ENCODE measurements around the gene MORC3.
"Not testable (repeated sequence)": the region's sequence is repeated elsewhere in the genome, so short reads cannot be mapped to it uniquely, and the experiment has no call there.

The MORC3 gene

DNA sequence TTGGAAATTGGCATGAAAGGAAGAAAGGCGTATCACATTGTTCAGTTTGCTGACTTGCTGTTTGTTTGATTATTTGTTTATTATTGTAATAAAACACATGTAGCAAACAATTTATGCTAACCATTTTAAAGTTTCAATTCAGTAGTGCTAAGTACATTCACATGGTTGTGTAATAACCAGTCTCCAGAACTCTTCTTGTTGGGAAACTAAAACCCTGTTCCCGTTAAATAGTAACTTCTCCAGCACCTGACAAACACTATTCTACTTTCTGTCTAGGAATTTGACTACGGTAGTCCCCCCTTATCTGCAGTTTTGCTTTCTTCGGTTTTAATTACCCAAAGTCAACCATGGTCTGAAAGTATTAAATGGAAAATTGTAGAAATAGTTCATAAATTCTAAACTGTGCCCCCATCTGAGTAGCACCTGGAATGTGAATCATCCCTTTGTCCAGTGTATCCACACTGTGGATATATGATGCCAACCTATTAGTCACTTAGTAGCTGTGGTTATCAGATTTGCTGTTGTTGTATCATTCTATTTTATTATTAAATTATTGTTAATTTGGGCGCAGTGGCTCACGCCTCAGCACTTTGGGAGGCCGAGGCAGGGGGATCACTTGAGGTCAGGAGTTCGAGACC, 5.5 kb downstream of the MORC3 start:
- no peak for DNase-seq

DNA sequence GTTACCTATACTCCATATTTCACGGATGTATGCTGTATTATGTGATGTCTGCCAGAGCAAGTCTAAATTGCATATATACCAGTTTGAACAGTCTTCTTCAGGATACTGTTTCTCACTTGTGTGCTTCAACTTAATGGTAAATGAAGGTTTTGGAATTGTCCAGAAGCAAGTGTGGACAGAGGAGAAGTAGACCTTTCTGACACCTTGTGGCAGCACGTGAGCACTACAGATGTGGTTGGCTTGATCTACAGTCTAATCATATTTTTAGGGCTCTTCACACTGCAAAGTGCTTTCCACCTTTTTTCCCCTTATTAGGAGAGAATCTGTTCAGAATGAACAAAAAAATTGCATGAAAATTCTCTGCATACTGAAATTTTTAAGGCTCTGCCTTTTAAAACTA, 10.9 kb downstream of the MORC3 start:
- DNase-seq, result peak; percentile 23

DNA sequence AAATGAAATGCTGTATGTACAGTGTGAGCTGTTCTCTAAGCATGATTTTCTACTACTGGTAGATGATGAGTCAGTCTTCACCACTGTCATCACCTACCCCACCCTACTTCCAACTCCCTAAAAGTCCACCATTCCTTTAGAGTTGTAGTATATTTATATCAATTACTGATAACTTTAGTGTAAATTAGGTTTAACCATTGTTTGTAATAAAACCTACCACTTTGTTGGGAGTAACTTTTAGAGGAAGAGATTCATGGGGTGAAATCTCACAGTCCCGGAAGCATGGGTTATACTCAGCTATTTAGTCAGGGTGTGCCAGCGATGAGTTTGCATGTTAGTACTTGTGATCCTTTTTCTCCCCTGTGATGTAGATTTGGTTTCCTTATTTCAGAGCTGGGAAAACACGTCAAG, 17.1 kb downstream of the MORC3 start:
- no peak for DNase-seq

DNA sequence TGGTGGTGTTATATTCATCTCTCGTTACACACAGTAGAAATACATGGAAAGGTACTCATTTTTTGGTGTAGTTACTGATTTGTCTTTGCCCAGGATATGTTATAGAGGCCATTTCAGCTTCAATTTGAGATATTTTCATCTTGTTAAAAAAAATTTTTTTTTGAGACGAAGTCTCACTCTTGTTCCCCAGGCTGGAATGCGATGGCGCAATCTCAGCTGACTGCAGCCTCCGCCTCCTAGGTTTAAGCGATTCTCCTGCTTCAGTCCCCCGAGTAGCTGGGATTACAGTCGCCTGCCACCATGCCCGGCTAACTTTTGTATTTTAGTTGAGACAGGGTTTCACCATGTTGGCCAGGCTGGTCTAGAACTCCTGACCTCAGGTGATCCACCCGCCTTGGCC, 19.0 kb downstream of the MORC3 start:
- DNase-seq, result no peak

DNA sequence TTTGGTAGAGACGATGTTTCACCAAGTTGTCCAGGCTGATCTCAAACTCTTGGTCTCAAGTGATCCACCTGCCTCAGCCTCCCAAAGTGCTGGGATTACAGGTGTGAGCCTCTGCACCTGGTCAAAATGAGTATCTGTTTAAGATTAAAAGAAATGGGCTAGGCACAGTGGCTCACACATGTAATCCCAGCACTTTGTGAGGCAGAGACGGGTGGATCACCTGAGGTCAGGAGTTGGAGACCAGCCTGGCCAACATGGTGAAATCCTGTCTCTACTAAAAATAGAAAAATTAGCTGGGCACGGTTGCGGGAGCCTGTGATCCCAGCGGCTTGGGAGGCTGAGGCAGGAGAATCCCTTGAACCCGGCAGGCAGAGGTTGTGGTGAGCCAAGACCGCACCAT, 22.6 kb downstream of the MORC3 start:
- DNase-seq, result not testable (repeated sequence)

DNA sequence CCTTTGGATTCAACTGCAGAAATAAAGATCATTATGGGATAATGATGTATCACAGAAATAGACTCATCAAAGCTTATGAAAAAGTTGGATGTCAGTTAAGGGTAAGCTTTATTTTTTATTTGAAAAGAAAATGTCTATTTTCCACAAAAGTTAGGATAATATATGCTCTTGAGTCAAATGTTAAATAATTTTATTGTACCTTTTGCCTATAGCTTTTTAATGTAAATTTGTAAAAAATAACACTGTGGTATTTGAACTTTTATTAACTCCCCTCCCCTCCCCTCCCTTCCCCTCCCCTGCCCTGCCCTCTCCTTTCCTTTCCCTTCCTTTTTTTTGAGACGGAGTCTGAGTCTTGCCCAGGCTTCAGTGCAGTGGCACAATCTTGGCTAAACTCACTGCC, 24.9 kb downstream of the MORC3 start:
- DNase-seq, result no peak

DNA sequence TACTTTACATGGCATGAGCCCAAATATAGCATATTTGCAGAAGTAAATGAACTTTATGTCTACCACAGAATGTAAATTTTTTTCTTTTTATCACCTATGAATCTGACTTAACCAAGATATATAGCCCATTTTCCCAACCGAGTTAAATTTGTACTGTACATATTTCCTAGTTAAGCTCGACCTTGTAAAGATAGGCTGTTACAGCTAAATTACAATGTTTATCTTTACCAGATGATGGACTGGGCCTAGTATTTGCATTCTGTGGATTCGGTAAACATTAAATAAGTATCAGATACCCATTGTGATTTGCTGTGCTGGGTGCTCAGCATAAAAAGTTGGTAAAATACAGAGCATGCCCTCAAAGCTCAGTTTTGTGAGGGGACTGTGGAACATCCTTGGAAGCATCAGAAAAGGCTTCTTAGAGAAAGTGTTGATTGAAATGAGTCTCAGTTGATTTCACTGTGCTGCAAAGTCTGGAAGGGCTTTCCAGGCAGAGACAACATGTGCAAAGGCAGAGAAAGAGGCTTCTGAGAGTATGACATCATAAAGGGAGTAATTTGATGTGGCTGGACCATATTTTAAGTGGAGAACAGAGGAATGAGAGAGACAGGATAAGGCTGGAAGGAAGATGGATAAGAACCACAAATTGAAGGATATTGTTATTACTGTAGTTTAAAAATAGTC, 27.4 kb downstream of the MORC3 start:
- DNase-seq, result no peak

DNA sequence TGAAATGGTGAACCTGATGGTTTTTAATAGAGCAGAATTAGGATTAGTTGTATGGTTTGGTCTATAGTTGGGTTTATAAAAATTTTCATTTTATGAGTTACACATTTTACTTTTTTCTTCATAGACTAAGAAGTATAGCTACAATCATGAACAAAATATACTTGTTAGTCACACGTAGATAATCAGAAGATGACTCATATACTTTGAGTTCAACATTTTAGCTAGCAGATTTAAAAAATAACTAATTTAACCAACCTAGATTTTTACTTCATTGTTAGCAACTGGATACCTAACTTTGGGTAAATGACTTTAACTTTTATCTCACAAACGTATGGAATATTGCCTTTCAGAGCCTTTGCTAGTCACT, 27.9 kb downstream of the MORC3 start:
- no peak for DNase-seq

DNA sequence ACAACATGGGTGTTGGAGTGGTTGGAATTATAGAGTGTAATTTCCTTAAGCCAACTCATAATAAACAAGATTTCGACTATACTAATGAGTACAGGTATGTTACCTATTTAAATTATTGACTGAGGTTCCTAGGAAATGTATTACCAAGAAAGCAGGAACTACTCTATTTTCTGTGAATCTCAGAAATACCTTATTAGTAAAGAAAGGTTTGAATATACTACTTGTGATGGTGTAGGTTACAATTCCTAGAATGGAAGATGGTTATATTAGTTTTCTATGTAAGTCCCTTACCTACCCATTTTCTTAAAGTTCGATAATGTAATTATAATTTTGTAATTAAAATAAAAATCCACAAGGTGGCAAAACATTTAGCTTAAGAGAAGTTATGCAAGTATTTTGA, 29.3 kb downstream of the MORC3 start:
- DNase-seq, result no peak

DNA sequence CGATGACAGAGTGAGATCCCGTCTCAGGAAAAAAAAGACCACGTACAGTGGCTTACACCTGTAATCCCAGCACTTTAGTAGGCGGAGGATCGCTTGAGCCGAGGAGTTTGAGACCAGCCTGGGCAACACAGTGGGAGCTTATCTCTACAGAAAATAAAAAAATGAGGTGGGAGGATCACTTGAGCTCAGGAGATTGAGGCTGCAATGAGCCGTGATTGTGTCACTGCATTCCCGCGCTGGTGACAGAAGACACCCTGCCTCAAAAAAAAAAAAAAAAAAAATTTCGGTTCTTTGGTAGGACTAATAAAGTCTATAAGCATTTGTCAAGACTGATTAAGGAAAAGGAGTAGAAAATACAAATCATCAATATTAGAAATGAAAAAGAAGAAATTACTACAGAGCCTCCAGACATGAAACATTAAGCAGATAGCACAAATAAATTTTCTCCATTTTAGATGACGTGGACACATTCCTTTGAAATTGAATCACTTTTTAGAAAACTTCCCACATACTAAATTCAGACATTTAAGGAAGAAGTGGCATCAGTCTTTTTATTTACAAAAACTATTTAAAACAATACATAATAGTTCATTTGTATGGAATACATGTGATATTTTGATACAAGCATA, 30.4 kb downstream of the MORC3 start:
- no peak for DNase-seq

DNA sequence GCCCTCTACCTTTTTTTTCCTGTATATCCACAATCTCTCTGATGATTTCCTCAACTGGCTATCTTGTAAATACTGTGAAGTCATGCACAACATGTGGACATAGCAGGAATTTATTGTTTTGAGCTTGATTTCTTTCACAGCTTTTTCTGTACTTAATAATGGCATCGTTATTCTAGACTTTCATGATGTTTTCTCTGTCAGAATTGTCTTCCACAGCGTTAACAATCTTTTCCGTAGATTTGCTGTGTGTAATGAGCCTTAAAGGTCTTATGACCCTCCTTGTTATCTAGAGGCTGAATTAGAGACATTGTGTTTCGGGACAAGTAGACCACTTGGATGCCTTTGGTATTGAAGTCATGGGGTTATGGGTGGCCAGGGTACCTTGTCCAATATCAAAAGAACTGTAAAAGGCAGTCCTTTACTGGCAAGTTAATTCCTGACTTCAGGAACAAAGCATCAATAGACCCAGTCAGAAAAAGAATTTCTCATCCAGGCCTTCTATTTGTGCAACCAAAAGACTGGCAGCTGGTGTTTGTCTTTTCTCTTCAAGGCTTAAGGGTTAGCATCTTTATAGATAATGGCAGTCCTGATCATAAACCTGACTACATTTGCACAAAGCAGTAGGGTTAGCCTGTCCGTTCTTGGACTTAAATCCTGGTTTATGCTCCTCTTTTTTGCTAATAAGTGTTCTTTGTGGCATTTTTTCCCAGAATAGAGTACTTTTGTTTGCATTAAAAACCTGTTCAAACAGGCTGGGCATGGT, 35.1 kb downstream of the MORC3 start:
- no peak for DNase-seq

DNA sequence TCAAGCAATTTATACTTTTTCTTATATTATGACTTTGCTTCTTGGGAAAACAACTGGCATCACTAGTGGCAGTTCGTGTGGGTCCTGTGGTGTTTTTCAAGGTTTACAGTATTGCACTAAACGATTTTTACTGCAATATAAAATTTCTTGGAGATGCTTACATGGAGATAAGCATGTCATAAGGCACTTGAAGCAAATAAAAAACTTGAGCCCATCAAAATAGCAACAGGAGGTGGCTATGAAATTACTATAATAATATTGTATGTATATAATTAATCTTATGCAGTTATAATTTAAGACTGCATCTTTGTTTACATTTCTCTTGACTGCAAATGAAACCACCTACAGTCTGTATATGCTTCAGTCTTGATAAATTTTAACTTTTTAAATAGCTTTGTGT, 35.9 kb downstream of the MORC3 start:
- no peak for DNase-seq

DNA sequence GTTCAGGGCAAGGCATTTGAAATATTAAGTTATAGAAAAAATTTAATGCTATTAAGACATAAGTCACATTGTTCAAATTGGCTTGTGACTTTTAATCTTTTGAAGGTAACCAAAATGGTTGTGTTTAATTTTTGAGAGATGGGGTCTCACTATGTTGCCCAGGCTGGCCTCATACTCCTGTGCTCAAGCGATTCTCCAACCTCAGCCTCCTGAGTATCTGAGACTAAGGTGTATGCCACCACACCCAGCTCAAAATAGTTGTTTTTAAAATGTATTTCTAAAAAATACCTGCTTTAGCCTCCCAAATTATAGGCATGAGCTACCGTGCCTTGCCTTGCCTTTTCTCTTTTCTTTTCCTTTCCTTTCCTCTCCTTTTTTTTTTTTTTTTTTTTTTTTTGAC, 39.2 kb downstream of the MORC3 start:
- no peak for DNase-seq

DNA sequence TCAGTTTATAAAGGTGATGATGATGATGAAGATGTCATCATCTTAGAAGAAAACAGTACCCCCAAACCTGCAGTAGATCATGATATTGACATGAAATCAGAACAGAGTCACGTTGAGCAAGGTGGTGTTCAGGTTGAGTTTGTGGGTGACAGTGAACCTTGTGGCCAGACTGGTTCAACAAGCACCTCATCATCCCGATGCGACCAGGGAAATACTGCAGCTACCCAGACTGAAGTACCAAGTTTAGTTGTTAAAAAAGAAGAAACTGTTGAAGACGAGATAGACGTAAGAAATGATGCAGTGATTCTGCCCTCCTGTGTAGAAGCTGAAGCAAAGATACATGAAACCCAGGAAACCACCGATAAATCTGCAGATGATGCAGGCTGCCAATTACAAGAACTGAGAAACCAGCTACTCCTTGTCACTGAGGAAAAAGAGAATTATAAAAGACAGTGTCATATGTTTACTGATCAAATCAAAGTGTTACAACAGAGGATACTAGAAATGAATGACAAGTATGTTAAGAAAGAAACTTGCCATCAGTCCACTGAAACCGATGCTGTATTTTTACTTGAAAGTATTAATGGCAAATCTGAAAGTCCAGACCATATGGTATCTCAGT, 49.2 kb downstream of the MORC3 start:
- no peak for DNase-seq

DNA sequence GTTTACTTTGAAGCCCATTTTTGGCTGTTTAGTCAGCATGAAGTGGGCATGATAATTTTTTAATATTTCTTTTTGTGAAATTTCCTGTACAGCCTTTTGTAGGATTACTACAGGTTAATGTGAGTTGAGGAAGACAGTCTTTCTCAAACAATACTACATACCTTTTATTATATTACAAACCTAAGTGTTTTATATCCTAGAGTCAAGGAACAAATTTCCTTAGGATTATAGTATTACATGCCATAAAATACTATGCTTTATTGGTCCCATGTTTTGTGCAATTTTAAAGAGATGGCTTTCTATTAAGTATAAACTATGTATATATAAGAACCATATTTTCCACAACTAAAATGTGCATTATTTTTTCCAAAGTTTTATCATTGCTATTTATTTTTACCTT, 56.0 kb downstream of the MORC3 start:
- no peak for DNase-seq

DNA sequence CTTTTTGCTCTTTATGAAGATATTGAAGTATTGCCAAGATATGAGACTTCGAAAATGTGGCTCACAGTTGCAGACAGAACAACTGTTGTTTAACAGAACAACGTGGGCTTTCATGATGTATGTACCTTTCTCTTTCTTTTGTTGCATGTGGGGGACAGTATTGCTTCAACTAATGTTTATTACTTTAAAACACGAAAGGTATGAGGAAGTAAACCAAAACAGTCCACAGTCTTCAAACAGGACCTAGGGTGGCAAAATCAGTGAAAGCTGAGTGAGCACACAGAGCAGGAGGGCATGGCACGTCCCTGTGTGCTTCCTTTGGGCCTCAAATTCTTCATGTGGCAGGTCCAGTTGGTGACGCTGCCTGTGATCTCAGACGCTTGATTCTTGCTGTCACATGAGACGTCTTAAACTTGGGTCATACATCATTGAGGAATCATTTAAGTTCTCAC, 57.4 kb downstream of the MORC3 start:
- DNase-seq, result no peak

DNA sequence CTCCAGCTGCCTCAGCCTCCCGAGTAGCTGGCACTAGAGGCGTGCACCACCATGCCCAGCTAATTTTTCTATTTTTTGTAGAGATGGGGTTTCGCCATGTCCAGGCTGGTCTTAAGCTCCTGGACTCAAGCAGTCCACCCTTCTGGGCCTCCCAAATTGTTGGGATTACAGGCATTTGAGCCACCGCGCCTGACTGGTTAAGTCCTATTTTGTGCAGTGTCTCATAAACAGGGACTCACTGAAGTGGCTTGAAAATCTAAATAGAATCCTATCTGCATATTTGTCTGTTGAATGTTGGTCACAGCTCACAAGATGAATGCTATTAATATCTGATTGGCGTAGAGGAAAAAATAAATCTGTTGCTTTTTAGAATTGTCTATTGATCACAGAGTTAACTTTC, 59.3 kb downstream of the MORC3 start:
- DNase-seq, result no peak

DNA sequence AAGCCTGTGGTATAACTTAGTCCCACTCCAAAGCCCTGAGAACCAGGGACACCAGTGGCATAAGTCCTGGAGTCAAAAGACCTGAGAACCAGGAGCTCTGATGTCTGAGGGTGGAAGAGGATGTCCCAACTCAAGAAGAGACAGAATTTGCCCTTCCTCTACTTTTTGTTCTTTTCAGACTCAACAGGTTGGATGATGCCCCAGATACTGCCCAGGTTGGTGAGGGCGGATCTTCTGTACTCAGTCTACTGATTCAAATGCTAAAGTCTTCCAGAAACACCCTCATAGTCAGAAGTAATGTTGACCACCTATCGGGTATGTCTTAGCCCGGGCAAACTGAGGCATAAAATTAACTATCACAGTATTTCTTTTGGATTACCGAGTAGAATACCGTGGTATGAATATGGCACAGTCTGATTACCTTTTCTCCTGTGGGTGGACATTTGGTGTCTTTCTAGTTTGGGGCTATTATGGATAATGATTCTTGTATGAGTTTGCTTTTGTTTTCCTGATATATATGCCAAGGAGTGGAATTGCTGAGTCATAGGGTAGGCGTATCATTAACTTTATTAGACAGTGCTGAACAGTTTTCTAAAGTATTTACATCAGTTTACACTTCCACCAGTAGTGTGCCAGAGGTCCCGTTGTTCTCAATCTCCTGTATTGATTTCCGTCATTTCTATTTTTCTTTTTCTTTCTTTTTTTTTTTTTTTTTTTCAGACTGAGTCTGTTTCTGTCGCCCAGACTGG, 62.0 kb downstream of the MORC3 start:
- DNase-seq, result no peak

DNA sequence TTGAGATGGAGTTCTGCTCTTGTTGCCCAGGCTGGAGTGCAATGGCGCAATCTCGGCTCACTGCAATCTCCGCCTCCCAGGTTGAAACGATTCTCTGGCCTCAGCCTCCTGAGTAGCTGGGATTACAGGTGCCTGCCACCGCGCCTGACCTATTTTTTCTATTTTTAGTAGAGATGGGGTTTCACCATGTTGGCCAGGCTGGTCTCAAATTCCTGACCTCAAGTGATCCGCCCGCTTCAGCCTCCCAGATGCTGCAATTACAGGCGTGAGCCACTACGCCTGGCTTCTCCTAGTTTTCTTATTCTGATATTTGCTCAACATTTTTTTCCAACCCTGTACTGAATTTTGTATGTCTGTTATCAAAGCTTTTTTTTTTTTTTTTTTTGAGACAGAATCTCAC, 62.7 kb downstream of the MORC3 start:
- DNase-seq, result not testable (repeated sequence)

DNA sequence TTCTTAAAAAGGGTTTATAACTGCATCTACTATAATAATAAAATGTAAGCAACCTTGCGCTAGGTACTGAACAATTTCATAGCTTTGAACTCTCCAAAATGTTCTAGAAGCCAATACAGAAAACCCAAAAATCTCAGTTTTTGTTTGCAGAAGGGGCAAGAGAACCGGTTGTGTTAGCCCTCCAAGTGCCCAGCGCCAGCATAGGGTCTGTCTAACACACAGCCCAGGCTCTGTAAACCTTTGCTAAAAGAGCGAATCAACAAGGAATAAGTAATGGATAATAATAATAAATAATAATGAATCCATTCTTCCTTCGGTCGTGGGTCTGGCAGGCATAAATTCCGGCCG, 64.9 kb downstream of the MORC3 start:
- DNase-seq, result no peak

DNA sequence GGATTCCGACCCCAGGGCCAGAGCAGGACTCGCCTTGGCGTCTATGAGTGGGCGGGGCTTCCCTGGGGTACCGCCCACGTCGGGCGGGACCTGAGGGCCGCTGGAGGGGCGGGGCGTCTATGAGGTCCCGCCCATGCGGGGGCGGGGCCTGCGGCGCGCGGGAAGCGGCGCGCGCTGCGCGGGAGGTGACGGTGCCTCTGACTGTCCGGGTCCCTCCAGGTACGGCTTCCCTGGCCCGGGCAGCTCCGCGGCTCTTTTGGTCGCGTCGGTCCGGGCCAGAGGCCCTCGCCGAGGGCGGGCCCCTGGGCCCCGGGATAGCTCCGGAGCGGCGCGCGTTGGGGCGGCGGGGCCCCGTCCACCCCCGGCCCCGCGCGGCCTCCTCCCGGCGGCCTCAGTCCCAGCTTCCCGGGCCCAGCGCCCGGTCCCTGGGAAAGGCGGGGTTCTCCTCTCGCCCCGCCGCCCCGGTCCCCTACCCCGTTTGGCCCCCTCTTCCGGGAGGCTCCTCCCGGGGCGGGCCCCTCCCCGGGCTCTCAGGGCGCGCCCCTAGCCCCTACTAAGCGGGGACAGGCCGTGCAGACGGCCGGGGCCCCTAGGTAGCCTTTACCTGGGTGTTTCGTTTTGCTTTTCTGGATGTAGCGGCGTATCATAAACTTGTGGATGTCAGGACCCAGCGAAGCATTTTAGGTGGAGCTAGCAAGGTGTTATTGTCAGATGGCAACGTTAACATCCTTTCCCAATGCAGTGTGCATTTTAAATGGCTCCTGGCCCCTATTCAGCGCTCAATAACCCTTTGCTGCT, 65.4 kb downstream of the MORC3 start, which contains the start of gene CHAF1B:
Gene CHAF1B, plus strand, starts transcription at position 160 of the 798 bp plus-strand sequence. CDS start 745 bp downstream, outside the sequence.
- DNase-seq, result peak; percentile 84

Measured in stimulated activated CD4-positive, alpha-beta T cell treated with anti-CD3 and anti-CD28 coated beads, Interleukin-12 subunit alpha, Interleukin-12 subunit beta, amount 100 ng/mL, for 4 hours (primary cell).